OCI-LY1 (cell line): ENCODE results near the gene KIF16B.

Experiments used
- EZH2 ChIP-seq: fragments of 200-600 bp; sonication (generic), shearing (Covaris generic); IDR thresholded peaks from 2 replicates; pipeline ENCODE4 v1.8.0; 2017; ENCODE audit warnings: borderline replicate concordance, mixed run types, mild to moderate bottlenecking, antibody characterized with exemption, low read length, moderate library complexity, mixed read lengths
- TF ChIP-seq, protein P1 (sequence below): fragments of 200-600 bp; sonication (generic), shearing (Covaris generic); IDR thresholded peaks from 2 replicates; pipeline ENCODE4 v1.5.1; 2017; ENCODE audit warnings: mild to moderate bottlenecking, antibody characterized with exemption, low read length, moderate library complexity, mixed read lengths

GRCh38 chr20:16405254-16405653 is 168.0 kb downstream of the KIF16B start:
- TF ChIP-seq, protein P1, sequence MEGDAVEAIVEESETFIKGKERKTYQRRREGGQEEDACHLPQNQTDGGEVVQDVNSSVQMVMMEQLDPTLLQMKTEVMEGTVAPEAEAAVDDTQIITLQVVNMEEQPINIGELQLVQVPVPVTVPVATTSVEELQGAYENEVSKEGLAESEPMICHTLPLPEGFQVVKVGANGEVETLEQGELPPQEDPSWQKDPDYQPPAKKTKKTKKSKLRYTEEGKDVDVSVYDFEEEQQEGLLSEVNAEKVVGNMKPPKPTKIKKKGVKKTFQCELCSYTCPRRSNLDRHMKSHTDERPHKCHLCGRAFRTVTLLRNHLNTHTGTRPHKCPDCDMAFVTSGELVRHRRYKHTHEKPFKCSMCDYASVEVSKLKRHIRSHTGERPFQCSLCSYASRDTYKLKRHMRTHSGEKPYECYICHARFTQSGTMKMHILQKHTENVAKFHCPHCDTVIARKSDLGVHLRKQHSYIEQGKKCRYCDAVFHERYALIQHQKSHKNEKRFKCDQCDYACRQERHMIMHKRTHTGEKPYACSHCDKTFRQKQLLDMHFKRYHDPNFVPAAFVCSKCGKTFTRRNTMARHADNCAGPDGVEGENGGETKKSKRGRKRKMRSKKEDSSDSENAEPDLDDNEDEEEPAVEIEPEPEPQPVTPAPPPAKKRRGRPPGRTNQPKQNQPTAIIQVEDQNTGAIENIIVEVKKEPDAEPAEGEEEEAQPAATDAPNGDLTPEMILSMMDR: no peak
- TF ChIP-seq EZH2: no peak
